Activated T-cell treated with anti-CD3 and anti-CD28 coated beads, Interleukin-2, amount 50 U/mL, for 24 hours (primary cell): ENCODE data around the gene FAM20C.

Experiments
- DNase-seq: peaks from one replicate; pipeline ENCODE4 v3.0.0-alpha.2; 2020
- H3K27ac Mint-ChIP-seq: 2 replicates; pipeline ENCODE4 v1.8.0; 2020; ENCODE audit warnings: mild to moderate bottlenecking, mixed read lengths
- H3K27me3 Mint-ChIP-seq: 2 replicates; pipeline ENCODE4 v1.8.0; 2020; ENCODE audit warnings: mixed read lengths
- H3K36me3 Mint-ChIP-seq: 2 replicates; pipeline ENCODE4 v1.8.0; 2020; ENCODE audit warnings: low read depth, mixed read lengths
- H3K4me1 Mint-ChIP-seq: 2 replicates; pipeline ENCODE4 v1.8.0; 2020; ENCODE audit warnings: low read depth, mixed read lengths
- H3K4me3 Mint-ChIP-seq: 2 replicates; pipeline ENCODE4 v1.8.0; 2020; ENCODE audit warnings: mild to moderate bottlenecking, moderate library complexity, mixed read lengths
- H3K9me3 Mint-ChIP-seq: 2 replicates; pipeline ENCODE4 v1.8.0; 2020; ENCODE audit warnings: mixed read lengths

Gene FAM20C

DNA sequence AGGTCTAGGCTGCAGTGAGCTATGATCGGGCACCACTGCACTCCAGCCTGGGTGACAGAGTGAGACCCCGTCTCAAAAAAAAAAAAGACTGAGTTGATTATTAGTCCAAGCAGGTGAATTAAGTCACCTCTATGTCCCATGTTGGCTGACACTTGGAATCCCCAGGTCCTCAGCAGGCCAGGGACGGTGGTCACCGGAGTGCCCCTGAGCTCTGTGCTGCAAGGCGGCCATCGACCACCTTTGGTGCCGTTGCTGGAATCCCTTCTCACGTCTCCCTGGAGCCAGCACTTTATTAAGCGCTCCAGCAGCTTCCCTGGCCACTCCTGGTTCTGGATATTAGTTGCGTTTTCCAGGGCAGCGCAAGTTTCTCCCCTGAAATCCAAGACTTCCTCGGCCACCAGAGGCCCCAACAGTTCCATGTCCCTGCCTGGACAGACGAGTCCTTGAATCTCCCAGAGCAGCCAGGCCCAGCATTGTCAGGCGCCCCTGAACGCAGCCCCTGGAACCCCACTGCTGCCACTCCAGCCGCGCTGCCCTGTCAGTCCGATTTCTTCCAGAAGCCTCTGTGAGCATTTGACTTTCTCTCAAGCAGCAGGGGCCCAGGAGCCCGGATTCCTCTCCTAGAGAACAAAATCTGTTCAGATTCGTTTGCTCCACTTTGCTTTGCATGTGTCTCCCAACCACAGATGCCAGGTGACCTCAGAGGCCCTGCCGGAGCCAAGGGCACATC is 59.2 kb downstream of the FAM20C start:
- Mint-ChIP-seq H3K27ac (no peak overlapping the region), H3K9me3 (no peaks in the 10 kb centered on the region), H3K4me1 (no peaks in the 10 kb centered on the region), H3K4me3 (no peak overlapping the region), H3K36me3 (no peaks in the 10 kb centered on the region), H3K27me3 (no peaks in the 10 kb centered on the region)
- no peak for DNase-seq

DNA sequence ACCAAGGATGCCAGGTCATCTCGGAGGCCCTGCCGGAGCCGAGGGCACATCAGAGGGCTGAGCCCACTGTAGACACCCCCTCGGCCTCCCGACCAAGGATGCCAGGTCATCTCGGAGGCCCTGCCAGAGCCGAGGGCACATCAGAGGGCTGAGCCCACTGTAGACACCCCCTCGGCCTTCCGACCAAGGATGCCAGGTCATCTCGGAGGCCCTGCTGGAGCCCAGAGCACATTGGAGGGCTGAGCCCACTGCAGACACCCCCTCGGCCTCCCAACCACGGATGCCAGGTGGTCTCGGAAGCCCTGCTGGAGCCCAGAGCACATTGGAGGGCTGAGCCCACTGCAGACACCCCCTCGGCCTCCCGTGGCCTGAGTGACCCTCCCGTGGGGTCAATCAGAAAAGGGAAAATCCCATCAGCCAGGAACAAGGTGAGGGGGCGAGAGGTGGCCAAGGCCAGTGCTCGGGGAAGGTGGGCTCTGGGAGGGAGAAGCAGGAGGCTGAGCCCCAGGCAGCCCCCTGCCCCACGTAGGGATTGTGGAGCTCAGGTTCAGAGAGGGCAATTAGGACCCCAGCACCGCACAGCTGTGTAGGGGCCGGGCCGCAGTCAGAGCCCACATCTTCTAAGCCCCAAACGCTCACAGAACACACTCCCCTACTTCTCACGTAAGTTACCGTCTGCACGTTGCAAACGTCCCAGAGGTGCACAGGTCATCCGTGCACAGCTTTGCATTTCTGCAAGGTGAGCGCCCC is 60.0 kb downstream of the FAM20C start:
- H3K27ac Mint-ChIP-seq, result no peak overlapping the region
- H3K36me3 Mint-ChIP-seq, result no peaks in the 10 kb centered on the region
- H3K4me1 Mint-ChIP-seq, result no peaks in the 10 kb centered on the region
- DNase-seq, result no peak
- H3K27me3 Mint-ChIP-seq, result no peaks in the 10 kb centered on the region
- no peaks in the 10 kb centered on the region for H3K9me3 Mint-ChIP-seq
- no peak overlapping the region for H3K4me3 Mint-ChIP-seq

DNA sequence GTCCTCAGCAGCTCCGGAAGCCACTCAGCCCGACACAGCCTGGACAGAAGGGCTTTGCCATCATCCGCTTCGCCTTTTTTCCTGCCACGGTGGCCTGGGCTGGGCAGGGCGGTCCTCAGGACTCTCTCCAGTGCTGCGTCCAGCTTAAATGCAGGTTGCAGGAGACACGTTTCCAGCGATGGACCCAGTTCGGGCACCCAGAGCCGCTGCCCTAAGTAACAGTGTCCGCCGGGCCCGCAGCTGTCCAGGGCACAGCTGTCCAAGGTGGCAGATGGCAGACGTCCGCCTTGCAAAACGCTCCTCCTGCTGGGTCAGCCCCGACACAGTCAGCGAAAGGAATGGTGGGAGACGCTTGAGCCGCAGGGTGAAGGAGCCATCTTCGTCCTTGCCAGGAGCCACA is 60.6 kb downstream of the FAM20C start:
- Mint-ChIP-seq H3K4me1 (no peaks in the 10 kb centered on the region), H3K27ac (no peak overlapping the region), H3K36me3 (no peaks in the 10 kb centered on the region), H3K27me3 (no peaks in the 10 kb centered on the region), H3K9me3 (no peaks in the 10 kb centered on the region), H3K4me3 (no peak overlapping the region)
- DNase-seq, result no peak

DNA sequence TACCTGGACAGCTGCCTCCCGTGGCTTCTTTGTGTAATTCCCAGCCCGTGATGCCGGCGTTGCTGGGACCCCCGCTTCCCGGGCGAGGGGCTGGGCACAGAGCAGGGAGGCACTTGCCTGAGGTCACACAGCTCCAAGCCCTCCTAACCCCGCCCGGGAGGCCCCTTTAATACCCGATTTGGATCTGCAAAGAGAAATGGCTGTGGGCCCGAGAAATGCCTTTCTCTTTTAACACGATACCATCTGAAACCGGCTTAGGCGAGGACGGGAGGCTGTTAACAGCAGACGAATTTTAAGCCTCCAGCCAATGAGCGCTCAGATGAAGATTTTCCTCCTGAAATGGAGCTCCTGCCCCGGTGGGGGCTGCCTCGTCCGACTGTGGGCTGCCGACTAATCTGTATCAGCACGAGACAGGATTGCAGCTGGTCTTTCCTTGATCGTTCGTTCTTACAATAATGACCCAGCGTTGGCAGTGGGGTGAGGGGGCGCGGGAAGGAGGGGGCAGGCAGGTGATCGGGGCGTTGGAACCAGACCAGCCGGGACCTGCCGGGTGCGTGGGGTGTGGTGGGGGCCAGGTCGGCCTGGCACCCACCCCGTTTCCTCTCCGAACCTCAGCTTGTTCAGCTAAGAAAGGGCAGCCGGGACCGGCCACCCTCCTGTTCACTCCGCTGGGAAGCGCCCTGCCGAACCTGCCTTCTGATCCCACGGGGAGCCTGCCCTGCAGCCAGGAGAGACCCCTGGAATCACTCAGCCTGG is 61.4 kb downstream of the FAM20C start:
- DNase-seq, result no peak
- Mint-ChIP-seq H3K9me3 (no peaks in the 10 kb centered on the region), H3K27me3 (no peaks in the 10 kb centered on the region), H3K4me3 (no peak overlapping the region), H3K27ac (no peak overlapping the region), H3K4me1 (no peaks in the 10 kb centered on the region), H3K36me3 (no peaks in the 10 kb centered on the region)

DNA sequence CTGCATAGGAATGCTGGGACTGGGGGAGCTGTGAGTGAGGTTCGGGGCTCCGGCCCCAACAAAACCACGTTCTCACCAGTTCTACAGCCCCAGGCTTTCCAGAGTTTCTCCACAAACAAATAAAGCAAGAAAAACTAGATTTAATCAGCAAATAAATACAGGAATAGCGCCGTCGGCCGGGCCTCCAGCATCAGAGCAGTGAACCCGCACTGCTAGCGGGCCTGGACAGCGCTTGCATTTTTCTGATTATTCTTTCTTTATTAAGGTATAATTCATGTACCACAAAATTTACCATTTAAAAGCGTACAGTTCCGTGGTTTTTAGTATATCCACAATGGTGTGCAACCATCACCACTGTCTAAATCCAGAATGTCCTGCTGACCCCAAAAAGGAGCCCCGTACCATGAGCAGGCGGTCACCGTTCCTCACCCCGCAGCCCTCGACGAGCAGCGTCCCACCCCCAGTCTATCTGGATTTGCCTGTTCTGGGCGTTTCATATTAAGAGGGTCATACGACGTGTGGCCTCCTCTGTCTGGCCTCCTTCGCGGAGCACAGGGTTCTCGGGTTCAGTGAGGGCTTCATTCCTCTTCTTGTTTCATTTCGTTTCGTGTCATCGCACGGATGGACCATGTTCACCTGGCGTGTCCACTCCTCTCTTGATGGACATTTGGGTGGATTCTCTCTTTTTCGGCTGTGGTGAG is 62.1 kb downstream of the FAM20C start:
- no peak overlapping the region for H3K4me3 Mint-ChIP-seq
- H3K27ac Mint-ChIP-seq, result no peak overlapping the region
- DNase-seq, result no peak
- no peaks in the 10 kb centered on the region for H3K4me1 Mint-ChIP-seq
- no peaks in the 10 kb centered on the region for H3K27me3 Mint-ChIP-seq
- H3K9me3 Mint-ChIP-seq, result no peaks in the 10 kb centered on the region
- no peaks in the 10 kb centered on the region for H3K36me3 Mint-ChIP-seq

DNA sequence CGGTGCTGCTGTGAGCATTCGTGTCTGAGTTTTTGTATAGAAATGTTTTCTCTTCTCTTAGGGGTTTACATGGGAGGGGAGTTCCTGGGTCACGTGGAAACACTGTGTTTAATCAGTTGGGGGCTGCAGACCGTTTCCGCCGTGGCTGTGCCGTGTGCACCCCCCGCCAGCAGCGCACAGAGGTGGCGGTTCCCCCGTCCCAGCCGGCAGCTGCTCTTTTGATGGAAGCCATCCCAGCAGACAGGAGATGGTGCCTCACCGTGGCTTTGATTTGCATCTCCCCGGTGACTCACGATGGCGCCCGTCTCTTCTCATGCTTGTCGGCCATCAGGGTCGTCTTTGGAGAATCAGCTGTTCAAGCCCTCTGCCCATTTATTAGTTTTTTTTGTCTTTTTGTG is 62.7 kb downstream of the FAM20C start:
- DNase-seq, result no peak
- Mint-ChIP-seq H3K27ac (no peak overlapping the region), H3K4me3 (no peak overlapping the region), H3K9me3 (no peaks in the 10 kb centered on the region), H3K4me1 (no peaks in the 10 kb centered on the region), H3K27me3 (no peaks in the 10 kb centered on the region), H3K36me3 (no peaks in the 10 kb centered on the region)

DNA sequence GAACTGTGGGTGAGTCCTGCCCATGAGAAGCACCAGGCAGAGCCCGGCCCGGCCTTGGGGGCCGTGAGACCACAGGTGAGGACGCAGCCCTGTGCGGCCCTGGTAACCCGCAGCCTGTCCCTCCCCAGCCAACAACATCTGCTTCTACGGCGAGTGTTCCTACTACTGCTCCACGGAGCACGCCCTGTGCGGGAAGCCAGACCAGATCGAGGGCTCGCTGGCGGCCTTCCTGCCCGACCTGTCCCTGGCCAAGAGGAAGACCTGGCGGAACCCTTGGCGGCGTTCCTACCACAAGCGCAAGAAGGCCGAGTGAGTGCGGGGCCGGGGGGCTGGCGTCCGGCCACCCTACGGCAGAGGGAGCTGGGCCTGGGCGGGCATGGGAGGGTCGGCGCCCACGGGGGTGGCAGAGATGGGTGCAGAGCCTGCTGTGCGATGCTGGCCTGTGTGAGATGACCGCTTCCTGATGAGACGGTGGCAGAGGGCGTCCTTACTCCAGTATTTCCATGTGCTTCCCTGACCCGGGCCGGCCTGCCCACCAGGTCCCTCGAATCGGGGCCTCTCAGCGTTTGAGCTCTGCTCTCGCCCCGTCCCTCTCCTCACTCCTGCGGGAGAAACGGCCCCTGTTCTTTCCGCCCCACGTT is 63.5 kb downstream of the FAM20C start:
- Mint-ChIP-seq H3K27ac (no peak overlapping the region), H3K9me3 (no peaks in the 10 kb centered on the region), H3K36me3 (no peaks in the 10 kb centered on the region), H3K27me3 (no peaks in the 10 kb centered on the region), H3K4me3 (no peak overlapping the region), H3K4me1 (no peaks in the 10 kb centered on the region)
- no peak for DNase-seq

DNA sequence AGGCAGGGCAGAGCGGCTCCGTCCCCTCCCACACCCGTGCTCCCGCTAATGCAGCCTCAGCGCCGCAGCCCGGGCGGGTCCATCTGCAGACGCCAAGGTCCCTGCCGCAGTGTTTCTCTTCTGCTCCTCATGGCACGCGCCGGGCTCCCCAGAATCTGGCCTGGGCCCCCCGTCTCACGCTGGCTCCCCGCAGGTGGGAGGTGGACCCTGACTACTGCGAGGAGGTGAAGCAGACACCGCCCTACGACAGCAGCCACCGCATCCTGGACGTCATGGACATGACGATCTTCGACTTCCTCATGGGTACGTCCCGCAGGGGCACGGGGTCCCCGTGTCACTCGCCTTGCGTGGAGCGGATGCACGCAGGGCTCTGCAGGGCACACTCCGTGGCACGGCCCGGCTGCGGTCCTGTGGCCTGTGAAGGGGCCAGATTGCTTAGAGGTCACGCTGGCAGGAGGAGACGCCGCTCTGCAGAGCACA is 64.1 kb downstream of the FAM20C start:
- Mint-ChIP-seq H3K9me3 (no peaks in the 10 kb centered on the region), H3K4me3 (no peak overlapping the region), H3K4me1 (no peaks in the 10 kb centered on the region), H3K27me3 (no peaks in the 10 kb centered on the region), H3K27ac (no peak overlapping the region), H3K36me3 (no peaks in the 10 kb centered on the region)
- DNase-seq, result no peak

DNA sequence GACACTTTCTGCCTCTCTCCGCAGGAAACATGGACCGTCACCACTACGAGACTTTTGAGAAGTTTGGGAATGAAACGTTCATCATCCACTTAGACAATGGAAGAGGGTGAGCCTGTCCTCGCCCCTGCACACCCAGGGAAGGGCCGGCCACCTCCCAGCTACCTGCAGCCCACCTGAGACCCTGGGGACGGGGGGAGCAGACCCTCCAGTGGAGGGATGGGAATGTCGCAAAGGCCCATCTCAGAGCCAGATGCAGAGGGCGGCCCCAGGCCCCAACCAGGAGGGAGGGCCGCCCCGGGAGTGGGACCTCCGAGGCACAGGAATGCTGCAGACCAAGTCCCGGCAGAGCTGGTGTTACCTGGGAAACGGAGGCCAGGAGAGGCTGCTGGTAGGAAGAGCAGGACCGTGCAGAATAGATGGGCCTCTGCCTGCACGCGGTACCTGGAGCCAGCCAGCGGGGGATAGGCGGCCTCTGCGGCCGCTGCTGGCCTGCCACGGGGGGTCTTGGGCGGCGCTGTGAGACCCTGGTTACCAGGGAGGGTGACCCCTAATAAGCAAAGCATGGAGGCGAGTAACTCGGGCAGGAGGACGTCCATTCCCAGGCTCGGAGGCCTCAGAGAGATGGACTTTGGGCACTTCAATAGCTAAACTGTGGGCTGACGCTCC is 64.7 kb downstream of the FAM20C start:
- Mint-ChIP-seq H3K9me3 (no peaks in the 10 kb centered on the region), H3K36me3 (no peaks in the 10 kb centered on the region), H3K4me3 (no peak overlapping the region), H3K27me3 (no peaks in the 10 kb centered on the region), H3K4me1 (no peaks in the 10 kb centered on the region), H3K27ac (no peak overlapping the region)
- no peak for DNase-seq

DNA sequence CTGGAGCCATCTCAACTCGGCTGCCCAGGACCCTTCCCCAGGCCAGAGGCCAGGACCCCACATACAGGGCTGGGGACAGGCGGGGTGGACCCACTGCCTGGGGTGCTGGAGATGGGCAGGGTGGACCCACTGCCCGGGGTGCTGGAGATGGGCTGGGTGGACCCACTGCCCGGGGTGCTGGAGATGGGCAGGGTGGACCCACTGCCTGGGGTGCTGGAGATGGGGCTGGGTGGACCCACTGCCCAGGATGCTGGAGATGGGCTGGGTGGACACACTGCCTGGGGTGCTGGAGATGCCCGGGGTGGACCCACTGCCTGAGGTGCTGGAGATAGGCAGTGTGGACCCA is 65.2 kb downstream of the FAM20C start:
- no peaks in the 10 kb centered on the region for H3K4me1 Mint-ChIP-seq
- H3K27ac Mint-ChIP-seq, result no peak overlapping the region
- no peaks in the 10 kb centered on the region for H3K9me3 Mint-ChIP-seq
- no peak overlapping the region for H3K4me3 Mint-ChIP-seq
- DNase-seq, result no peak
- H3K27me3 Mint-ChIP-seq, result no peaks in the 10 kb centered on the region
- no peaks in the 10 kb centered on the region for H3K36me3 Mint-ChIP-seq

DNA sequence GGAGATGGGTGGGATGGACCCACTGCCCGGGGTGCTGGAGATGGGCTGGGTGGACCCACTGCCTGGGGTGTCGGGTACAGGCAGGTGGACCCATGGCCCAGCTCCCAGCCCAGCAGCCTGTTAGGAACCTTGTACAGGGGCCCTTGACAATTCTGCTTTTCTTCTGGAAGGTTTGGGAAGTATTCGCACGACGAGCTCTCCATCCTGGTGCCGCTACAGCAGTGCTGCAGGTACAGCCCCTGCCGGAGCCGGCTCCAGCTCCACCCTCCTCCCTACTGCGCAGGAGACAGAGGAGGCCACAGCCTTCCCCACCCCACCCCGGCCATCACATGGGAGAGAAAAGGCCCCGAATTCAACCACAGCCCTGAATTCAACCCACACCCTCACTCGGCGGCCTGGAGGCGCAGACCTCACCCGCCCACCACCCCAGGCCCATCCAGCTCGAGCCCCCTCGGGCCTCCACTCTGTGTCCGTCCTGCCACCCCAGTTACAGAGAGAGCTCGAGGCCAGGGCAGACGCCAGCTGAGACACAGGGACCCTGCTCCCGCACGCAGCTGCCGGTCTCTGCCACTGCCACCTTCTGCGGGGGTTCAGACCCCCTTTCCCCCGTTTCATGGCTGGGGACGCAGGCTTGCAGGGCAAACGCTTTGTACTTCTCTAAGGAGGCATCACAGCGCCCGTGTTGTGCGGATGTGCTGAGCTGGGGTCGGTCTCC is 66.3 kb downstream of the FAM20C start:
- Mint-ChIP-seq H3K9me3 (no peaks in the 10 kb centered on the region), H3K4me1 (no peaks in the 10 kb centered on the region), H3K27me3 (no peaks in the 10 kb centered on the region), H3K27ac (no peak overlapping the region), H3K36me3 (no peaks in the 10 kb centered on the region), H3K4me3 (no peak overlapping the region)
- no peak for DNase-seq

DNA sequence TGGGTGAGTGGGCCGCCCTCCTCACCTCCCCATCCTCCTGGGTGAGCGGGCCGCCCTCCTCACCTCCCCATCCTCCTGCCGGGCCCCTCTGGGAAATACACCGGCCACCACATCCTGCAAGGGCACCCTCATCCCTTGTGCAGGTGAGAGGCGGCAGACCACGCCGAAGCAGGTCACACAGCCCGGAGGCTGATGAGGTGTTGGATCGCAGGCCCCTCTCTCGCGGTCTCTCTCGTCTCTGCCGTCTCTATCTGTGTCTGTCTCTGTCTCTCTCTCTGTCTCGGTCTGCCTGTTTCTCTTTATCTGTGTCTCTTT is 66.8 kb downstream of the FAM20C start:
- Mint-ChIP-seq H3K36me3 (no peaks in the 10 kb centered on the region), H3K27me3 (no peaks in the 10 kb centered on the region), H3K4me3 (no peak overlapping the region), H3K9me3 (no peaks in the 10 kb centered on the region), H3K27ac (no peak overlapping the region), H3K4me1 (no peaks in the 10 kb centered on the region)
- no peak for DNase-seq

DNA sequence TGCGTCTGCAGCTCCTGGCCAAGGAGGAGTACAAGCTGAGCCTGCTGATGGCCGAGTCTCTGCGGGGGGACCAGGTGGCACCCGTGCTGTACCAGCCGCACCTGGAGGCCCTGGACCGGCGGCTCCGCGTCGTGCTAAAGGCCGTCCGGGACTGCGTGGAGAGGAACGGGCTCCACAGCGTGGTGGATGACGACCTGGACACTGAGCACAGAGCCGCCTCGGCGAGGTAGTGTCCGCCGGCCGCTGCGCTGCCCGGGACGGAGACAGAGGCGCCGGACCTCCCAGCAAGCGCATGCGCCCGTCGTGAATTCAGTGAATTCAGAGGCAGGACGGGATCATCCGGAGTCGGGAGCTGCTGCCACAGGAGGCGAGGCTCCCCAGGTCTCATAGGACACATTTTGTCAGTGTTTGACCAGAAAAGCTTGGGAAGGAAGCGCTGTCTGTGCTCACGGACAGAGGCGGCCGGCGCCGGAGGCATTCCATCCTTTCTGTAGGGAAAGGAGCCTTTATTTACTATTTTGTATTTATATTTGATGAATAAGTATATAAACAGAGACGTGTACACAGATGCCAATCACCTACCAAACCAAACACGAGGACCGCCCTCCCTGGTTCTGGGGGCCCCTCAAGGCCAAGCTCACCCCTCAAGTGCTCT is 67.5 kb downstream of the FAM20C start:
- Mint-ChIP-seq H3K27ac (no peak overlapping the region), H3K4me1 (no peaks in the 10 kb centered on the region), H3K27me3 (no peaks in the 10 kb centered on the region), H3K9me3 (no peaks in the 10 kb centered on the region), H3K36me3 (no peaks in the 10 kb centered on the region), H3K4me3 (no peak overlapping the region)
- no peak for DNase-seq
